ENCODE results near the gene ZNF423. TPM values are rescaled to one million over a fixed set of nuclear protein-coding genes. Genes with fewer than 3 reads are reported as not detected.

Gene ZNF423
- total RNA-seq, 1 experiment from 2014 or later: 0.49 TPM

GRCh38 chr16:49598383-49599170 lies 257.3 kb downstream of the ZNF423 start:
- TF ChIP-seq CTCF (IDR thresholded peaks at IDR 0.05): no peak
- no peak for TF ChIP-seq POLR2AphosphoS5 (IDR thresholded peaks at IDR 0.05; ENCODE audit: low read depth, low read length)
- TF ChIP-seq TCF7L2 (IDR thresholded peaks at IDR 0.05; ENCODE audit: low read depth, low read length): no peak
- Histone ChIP-seq H3K4me3 (ENCODE audit: low read depth in 2 of 2, low read length in 2 of 2) (no peak overlapping the region), H3K27me3 (ENCODE audit: control insufficient read depth, insufficient read depth, low read length) (no peaks in the 10 kb centered on the region; the same call in 1 of the 2 replicates), H3K27ac (ENCODE audit: low read length) (no peak overlapping the region), H3K9me3 (ENCODE audit: control insufficient read depth, insufficient read depth, low read depth, low read length) (no peaks in the 10 kb centered on the region), H3K36me3 (ENCODE audit: control insufficient read depth, insufficient read depth, low read length) (no peaks in the 10 kb centered on the region), H3K4me1 (ENCODE audit: control insufficient read depth, insufficient read depth, low read length) (no peaks in the 10 kb centered on the region)
- POLR2A ChIA-PET: no interaction called here
- DNase-seq (ENCODE audit: low read depth, low spot score): no peak
- intact Hi-C loops (cut with micrococcal nuclease; ENCODE audit: unreplicated experiment) (no loop called here), in situ Hi-C loops (cut with HindIII; ENCODE audit: low pct_unique_long_range_greater_than_20kb, low sequenced_read_pairs) (no loop called here)
- no peak for ATAC-seq
- CTCF ChIA-PET: no interaction called here
- no TSS peak for BruUV-seq (replicated peaks)

- H3K4me1 ChIP-seq (ENCODE audit: control insufficient read depth, insufficient read depth, low read length): no peaks in the 10 kb centered on the region
- no TSS peak for BruUV-seq (replicated peaks)
- no peaks in the 10 kb centered on the region; the same call in 1 of the 2 replicates for H3K27me3 ChIP-seq (ENCODE audit: control insufficient read depth, insufficient read depth, low read length)
- CTCF ChIA-PET: no interaction called here
- ATAC-seq: no peak
- DNase-seq (ENCODE audit: low read depth, low spot score): no peak
- POLR2A ChIA-PET: no interaction called here
- in situ Hi-C loops (cut with HindIII; ENCODE audit: low pct_unique_long_range_greater_than_20kb, low sequenced_read_pairs) (no loop called here), intact Hi-C loops (cut with micrococcal nuclease; ENCODE audit: unreplicated experiment) (no loop called here)
- H3K9me3 ChIP-seq (ENCODE audit: control insufficient read depth, insufficient read depth, low read depth, low read length): no peaks in the 10 kb centered on the region
- no peak for TF ChIP-seq POLR2AphosphoS5 (IDR thresholded peaks at IDR 0.05; ENCODE audit: low read depth, low read length)
- no peak for TF ChIP-seq TCF7L2 (IDR thresholded peaks at IDR 0.05; ENCODE audit: low read depth, low read length)
- TF ChIP-seq SIN3A (IDR thresholded peaks at IDR 0.05; ENCODE audit: borderline replicate concordance, insufficient read depth, low read depth, low read length): no peak
- TF ChIP-seq CTCF (IDR thresholded peaks at IDR 0.05): no peak
- TF ChIP-seq REST (IDR thresholded peaks at IDR 0.05; ENCODE audit: insufficient read depth in 1 of 2, low read depth in 2 of 2, low read length in 1 of 2): no peak
- H3K4me3 ChIP-seq (ENCODE audit: low read depth in 2 of 2, low read length in 2 of 2): no peak overlapping the region
- no peaks in the 10 kb centered on the region for H3K36me3 ChIP-seq (ENCODE audit: control insufficient read depth, insufficient read depth, low read length)
- no peak overlapping the region for H3K27ac ChIP-seq (ENCODE audit: low read length)
Measured at GRCh38 chr16:49597796-49598195, 258.1 kb downstream of the ZNF423 start.
